SIG-M5 treated with dmso at 0.1 percent for 504 hours (cell line): Measurements from ENCODE around the gene L3HYPDH.

Experiments
- DNase-seq: peaks from one replicate; lab custom pipeline; 2025; ENCODE audit not compliant: unreplicated experiment; lab: John Stamatoyannopoulos, UW

The L3HYPDH gene

DNA sequence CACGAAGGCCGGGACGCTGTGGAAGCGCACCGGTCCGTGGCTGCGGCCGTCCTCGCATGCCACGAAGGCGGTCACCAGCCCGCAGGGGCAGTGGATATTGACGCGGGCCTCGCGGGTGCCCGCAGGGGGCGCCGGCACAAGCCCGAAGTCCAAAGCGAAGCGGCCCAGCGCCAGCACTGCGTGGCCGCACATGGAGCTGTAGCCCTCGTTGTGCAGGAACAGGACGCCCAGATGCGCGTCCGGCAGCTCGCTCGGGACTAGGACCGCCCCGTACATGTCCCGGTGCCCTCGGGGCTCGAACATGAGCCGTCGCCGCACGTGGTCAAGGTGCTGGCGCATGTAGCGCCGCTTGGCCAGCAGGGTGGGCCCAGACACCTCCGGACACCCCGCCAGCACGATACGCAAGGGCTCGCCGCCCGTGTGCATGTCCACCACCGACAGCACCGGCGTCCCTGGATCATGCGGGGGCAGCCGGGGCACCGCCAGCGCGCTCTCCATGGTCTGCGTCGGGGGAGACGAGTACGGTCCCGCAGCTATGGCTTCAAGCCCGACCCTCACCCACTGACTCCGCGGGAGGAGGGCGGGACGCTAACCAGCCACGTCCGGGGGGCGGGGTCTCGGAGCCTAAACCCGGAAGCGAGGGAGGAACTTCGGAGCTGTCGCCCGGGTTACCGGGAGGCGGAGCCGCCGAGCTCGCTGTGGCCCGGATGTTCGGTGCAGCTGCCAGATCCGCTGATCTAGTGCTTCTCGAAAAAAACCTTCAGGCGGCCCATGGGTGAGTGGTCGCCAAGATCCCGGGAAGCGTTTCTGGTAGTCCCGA is at the start of gene L3HYPDH, which contains the start of gene JKAMP:
L3HYPDH (minus strand) TSS at position 590 of the 820 bp plus-strand sequence; CDS start at position 498, 92 bp downstream.
JKAMP (plus strand) TSS at position 699 of the 820 bp plus-strand sequence; CDS start at position 772, 73 bp downstream.
- peak; percentile 89 for DNase-seq

DNA sequence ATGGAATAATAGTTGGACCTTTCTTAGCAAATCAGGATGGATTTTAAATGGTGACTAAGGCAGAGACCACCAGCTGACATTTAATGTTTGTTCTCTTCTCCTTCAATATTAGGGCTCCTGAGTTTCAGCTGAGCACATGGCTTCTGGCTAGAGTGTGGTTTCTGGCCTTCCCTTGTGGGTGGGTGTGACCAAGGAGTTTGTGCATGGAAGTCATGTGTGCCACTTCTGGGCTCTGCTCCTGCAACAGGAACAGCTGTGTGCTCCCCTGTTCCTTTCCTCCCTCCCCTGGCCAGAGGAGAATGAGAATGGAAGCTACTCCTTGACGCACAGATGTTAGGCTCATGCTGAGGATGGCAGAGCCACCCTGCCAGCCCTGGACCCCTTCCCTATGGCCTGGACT is 48.2 kb upstream of the L3HYPDH start:
- DNase-seq: no peak

DNA sequence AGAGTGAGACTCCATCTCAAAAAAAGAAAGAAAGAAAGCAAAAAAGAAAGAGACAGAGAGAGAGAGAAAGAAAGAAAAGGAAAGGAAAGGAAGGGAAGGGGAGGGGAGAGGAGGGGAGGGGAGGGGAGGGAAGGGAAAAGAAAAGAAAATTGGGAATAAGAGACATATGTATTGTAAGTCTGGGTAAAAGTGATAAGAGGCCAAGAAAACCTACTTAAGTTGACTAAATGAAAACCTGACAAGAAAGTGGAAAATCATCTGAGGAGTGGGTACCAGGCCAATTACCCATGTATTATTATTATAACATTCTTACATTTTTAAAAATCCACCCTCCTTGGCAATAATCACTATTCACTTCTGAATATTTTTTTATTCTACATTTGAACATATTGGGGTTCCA is 46.1 kb upstream of the L3HYPDH start:
- DNase-seq: no peak

DNA sequence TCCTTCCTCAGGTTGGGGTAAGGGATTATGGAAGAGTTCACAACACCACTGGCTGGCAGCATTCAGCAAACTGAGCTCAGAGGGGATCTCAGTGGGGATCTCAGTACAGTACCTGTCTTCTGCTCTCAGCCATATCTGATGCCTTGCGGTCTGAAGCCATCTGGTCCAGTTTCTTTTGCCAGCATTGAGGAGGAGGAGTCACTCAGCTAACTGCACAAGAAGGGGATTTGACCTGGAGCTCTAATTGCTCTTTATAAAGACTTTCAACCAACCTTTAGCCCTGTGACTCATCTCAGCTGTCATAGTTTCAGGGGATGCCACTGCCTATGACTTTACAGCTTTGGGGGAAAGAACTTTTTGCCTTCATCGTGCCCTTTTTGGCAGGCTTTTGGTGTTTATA is 45.0 kb upstream of the L3HYPDH start:
- no peak for DNase-seq

DNA sequence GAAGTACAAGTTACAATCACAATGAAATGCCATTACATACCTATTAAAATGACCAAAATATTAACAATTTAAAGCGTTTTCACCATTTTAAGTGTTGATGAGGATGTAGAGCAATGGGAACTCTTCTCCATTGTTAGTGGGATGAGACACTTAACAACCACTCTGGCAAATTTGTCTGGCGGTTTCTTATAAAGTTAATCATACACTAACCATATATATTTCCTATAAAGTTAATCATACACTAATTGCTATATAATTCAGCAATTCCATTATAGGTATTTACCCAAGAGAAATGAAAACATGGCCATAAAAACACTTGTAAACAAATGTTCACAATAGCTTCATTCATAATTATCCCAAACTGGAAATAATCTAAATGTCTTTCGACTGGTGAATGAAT is 36.0 kb upstream of the L3HYPDH start:
- DNase-seq: no peak

DNA sequence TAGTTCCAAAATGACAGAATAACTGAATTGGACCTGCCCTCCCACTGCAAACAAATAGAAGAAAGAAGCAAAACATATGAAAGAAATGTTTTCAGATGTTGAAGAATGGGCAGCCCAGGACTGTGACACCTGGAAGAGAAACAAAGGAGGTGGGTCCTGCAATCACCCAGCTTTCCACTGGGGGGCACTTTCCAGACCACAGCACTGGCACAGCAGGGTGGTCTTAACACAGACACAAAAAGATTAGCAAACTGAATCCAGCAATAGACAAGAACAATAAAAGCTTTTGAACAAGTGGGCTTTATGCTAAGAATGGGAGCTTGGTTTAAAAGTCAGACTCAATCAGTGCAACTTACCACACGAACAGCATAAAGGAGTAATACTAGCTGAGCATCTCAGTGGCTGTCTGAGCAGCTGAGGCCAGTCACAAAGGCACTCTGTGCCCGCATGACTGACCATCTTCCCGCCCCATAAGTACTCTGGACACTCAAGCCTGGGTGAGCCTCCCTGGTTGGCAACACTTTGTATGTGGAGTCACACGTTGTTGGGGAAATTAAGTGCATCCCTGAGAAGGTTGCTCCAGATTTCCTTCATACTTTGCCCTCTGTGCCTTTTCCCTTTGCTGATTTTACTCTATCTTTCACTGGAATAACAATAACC is 27.8 kb upstream of the L3HYPDH start:
- no peak for DNase-seq

DNA sequence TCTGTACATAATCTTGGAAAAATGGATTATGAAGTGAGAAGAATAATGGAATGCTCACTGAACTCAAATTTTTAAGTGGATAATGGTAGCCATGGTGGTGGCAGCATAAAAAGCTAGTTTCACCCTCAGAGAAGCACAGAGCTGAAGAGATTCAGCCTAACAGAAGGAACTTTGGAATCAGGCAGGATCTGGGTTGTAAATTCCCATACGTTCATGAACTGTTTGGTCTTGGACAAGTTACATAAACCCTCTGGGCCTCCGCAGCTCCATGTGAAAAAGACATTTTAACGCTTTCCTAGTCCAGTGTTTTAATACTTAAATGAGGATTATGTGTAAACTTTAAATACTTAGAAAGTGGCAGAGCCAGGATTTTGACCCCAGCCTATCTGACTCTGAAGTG is 26.8 kb upstream of the L3HYPDH start:
- no peak for DNase-seq

DNA sequence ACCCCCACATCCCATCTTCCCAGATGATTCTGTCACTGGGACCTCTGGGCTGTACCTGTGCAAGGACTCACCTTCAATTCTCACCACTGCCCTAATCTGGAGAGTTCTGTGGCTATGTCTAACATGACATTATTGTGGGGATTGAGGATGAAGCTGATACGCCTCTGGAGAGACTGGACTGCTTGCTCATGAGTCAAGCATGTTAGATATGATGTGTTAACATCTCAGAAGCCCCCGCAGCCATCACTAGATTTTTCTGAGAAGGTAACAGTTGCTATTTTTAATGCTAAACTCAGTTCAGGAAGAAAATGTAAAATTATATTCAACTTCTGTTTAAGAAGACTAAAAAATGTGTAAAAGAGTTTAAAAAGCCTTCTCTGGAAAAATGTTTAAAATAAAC is 25.8 kb upstream of the L3HYPDH start:
- no peak for DNase-seq

DNA sequence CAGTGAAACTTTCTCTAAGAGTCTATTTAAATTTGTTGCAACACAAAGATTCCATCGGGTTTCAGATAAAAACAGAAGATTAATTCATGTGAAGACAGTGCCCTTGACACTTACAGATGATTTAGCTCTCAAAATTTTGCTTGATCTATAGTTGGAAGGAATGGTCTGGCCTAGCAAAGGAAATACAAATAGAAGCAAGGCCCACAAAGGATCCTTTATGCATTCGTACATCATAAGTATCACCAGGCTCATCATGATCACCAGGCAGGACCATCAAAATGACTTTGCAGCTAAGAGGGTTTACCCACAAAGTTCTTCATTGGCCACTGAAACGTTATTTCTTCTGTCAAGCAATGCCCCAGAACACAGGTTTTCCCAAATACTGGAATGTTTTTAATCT is 24.9 kb upstream of the L3HYPDH start:
- DNase-seq: no peak

DNA sequence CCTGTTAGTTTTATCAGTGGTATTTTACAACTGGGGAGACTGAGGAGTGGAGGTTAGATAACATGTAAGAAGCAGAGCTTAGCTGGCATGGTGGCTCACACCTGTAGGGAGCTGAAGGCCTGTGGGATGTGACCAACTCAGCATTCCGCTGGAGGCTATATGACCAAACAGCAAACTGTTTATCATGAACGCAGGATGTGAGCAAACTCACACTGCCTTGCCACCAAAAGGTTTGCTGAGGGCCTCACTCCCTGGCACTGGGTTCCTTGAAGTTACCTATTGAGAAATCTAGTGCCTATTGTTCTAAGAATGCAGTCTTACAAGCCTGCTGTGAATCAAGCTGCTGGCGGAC is 23.5 kb upstream of the L3HYPDH start:
- DNase-seq: no peak

DNA sequence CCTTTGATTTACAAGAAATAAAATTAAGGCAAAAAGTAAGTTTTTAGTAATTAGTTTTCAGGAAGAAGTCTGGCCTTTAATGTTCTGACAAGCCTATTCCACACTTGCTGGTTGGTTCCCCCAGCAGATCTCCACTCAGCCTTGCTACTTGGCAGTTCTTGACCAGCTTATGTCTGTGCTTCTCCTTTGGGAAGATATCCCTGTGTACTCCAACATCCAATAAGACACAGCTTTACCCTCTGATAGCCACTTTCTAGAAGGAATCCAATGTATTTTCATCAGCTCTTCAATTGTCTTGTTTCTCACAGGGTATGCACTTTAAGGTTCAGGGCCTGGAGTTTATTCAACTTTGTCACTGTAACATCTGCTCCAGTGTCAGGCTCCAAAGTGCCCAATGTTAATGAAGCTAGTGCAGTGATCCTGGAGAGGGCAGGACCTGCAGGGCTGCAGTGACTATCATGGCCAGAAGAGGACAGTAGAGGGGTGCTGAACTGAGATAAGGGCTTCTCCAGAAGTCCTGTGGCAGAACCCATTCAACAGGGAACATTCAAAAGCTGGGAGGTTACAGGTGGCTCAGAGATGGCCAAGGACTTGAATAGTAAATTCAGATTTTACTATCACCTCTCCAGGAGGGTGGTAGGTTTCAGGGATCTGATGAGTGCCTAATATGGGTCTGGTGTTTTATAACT is 23.0 kb upstream of the L3HYPDH start:
- peak; percentile 55 for DNase-seq

DNA sequence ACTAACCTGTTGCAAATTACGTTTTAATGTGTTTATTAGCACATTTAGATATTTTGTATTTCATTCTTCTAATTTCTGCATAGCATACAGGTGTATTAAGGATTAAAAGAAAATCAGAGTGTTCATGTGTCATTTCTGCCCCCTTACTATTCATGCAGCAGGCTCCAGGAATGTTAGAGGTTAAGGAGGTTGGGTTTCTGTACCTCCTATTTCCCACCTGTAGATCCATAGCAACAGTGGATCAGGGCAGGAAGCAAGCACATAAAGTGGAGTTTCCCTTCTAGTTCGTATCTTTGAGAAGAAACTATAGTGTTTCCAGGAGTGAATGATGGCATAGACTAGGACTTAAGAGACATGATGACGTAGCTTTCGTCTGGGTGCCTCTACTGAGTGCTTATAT is 19.0 kb upstream of the L3HYPDH start:
- DNase-seq: no peak

DNA sequence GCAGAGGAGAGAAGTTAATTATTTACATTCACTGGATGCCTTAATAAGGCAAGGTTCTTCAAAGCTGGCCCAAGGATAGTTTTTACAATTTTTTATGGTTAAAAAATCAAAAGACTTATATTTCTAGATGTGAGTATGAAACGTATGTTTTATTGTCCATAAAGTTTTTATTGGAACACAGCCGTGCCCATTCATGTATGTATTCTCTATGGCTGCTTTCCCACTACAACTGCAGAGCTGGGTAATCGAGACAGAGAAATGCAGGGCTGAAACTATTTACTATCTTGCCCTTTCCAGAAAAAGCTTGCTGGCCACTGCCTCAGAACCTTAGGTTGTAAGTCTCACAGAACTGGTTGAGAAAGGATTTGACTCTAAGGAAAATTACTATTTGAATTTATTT is 16.5 kb upstream of the L3HYPDH start:
- DNase-seq: no peak

DNA sequence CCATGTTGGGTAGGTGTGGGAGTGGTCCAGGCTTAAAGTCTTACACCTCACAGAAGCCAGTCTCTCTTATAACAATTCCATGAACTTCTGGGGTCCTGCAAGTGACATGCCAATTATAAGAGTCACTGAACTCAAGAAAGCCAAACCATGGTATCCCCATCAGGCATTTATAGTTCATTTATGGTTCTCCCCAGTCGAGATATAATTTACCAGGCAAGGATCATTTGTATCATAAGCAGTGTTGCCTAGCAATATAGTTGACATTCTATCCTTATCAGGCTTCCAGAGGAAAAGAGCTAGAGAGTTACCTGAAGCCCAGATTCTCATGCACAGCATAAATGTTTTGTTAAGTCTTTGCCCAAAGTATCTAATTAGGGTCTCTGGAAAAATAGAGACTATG is 8.2 kb upstream of the L3HYPDH start:
- no peak for DNase-seq

DNA sequence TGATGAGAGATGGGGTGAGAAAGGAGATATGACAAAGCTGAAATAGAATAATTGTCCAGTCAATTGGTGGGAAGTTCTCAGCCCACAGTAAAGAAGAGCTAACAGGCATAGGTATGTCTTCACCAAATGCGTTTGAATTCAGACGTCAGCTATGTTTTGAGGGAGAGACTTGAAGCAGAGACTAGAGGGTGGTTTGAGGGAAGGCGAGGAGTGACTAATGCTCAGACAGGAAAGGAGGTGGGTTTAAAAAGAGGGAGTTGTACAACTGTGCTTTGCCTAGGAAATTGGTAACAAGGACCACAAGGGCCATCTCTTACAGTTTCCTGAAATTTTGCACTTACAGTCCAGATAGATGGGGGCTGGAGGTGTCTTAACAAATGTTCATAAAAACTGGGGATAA is 6.5 kb upstream of the L3HYPDH start:
- DNase-seq: no peak

DNA sequence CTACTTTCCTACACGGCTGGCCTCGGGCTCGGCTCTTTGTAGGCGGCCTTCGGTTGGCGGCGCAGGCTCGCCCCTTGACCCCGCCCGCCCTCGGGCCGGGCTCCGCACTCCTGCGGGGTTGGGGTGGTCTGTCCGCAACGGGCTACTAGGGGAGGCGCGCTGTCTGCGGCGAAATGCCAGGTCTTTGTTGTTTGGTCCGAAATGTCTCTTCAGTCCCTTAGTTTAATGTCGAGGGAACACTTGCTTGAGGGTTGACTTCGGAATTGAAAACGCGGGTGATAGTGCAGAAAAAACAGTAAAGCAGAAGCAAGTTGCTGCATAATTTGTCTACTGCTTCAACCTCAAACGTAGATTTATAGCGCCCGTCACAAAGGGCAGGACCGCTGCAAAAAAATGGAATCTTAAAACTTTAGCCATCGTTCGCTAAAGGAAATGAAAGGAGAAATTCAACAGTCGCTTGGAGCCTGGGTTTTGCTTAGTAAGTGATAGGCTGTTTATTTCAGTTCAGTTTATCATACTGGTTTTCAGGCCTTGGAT is 499 bp upstream of the L3HYPDH start:
- DNase-seq: peak; percentile 29

DNA sequence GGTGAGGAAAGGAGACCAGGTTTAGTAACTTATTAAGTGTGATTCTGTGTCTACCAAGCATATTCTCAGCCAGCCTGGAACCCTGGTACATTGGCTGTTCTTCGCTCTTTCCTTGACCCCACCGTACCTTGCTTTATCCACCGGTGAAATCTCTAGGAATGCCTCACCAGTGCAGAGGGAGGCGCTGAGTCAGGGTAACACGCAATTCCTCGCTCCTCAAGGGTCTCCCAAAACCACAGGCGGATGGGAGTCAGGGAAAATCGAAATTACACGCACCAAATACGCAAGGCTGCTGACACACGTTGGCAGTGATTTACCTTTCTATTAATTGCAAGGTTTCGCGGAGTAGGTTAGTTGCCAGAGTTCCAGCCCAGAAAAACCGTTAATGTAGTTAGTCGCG is 845 bp downstream of the L3HYPDH start:
- no peak for DNase-seq

DNA sequence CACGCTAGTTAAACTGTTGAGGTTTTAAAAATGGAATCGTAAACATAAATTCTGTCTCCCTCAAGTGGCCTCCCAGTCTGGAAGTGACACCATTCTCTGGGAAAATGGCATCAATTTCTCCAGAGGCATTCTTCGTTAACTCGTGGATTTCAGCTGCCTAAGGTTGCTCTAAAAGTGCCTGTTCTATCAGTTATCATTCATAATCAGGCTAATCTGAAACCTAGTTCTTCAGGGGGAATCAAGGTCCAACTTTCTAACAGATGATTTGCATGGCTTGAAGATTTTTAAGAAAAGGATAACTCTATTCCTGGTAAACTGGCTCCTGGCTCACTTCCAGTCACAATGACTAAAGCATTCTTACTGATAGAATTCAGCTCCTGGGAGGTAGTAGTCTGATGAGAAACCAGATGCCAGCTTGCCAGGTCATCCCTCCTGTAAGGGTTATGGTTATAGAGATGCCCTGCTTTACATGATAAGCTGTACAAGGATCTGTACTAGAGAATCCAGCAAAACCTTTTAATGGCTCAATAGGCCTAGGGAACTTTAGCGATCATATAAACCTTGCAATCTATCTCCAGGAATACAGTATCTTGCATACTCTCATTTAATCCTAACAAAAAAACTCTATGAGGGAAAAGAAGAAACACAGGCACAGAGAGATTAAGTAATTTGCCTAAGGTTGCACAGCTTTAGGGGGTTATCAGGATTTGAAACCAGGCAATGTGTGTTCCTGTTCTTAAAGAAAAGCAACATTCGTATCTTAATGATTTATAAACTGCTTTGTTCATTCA is 1.5 kb downstream of the L3HYPDH start:
- DNase-seq: no peak

DNA sequence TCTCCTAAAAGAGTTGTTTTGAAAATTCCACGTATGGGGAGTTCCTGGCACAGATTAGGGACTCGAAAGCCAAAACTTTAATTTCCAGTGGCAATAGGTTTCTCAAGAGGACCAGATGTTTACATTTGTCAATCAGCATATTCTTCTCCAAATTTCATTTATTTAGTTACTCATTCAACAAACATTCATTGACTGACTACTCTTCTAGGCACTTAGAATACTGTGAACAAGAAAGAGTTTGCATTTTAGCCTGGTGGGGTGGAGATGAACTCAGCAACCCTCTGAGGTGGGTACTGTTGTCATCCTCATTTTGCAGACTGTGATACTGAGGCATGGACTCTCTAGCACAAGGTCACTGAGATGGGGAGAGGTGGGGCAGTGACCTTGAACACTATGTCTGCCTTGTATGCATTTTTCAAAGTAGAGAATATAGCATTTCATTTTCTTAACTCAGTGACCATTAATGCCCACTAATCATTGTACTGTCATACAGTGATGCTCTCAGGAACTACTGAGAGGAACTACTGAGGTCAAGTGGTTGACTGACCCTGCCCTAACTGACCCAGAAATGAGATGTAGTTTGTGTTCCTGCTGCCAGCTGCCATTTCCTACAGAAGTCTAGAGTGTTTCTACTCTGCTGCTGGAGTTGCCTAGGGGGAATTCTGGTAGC is 2.2 kb downstream of the L3HYPDH start:
- DNase-seq: no peak

DNA sequence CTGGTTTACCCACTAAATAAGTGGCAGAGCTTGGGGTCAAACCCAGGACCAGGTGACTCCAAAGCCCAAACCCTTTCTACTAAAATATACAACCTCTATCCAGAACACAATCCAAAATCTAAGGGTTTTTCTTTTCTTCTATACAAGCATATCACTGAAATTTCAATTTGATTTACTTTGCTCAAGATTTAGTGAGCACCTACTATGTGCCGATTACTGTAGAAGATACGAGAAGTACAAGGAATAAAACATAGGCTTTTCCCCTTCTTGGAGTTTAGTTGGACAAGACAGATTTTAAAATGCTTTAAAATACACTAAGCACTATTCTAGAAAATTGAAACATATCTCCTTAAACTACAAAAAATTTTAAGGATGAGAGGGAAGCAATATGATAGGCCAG is 2.8 kb downstream of the L3HYPDH start:
- DNase-seq: no peak
